Body of pancreas (tissue), 4 donors: Measurements from ENCODE around the gene RUNX2.

ENCODE experiments used
- CTCF ChIP-seq, 7 experiments: fragments of 450-650 bp in 4 of 7; fragments of 200-600 bp in 3 of 7; sonication (generic) in 3 of 7; IDR thresholded peaks; one replicate each; pipeline ENCODE4 v1.5.1; 2016 to 2019; ENCODE audit warnings: antibody characterized with exemption in 7 of 7
- POLR2A ChIP-seq, 3 donors: fragments of 450-650 bp; IDR thresholded peaks; one replicate each; pipeline ENCODE4 v1.6.1; 2016; ENCODE audit warnings: antibody characterized with exemption in 3 of 3, mild to moderate bottlenecking in 2 of 3

GRCh38 chr6:45640811-45641210 is 312.7 kb downstream of the RUNX2 start:
- TF ChIP-seq CTCF (IDR thresholded peaks at IDR 0.05) = no peak
- TF ChIP-seq POLR2A (IDR thresholded peaks at IDR 0.05) = no peak
